Activated gamma-delta T cell treated with anti-CD3 and anti-CD28 coated beads, Interleukin-2, amount 50 U/mL, for 16 hours (primary cell): ENCODE data around the gene MT3.

Experiments used
- DNase-seq: peaks from one replicate; pipeline ENCODE4 v3.0.0-alpha.2; 2020; ENCODE audit warnings: low read depth

Gene MT3

GRCh38 chr16:56589141-56590039 is at the start of gene MT3:
MT3 (plus strand) TSS chr16:56589528; CDS start chr16:56589591, 63 bp downstream.
- DNase-seq: no peak

DNA sequence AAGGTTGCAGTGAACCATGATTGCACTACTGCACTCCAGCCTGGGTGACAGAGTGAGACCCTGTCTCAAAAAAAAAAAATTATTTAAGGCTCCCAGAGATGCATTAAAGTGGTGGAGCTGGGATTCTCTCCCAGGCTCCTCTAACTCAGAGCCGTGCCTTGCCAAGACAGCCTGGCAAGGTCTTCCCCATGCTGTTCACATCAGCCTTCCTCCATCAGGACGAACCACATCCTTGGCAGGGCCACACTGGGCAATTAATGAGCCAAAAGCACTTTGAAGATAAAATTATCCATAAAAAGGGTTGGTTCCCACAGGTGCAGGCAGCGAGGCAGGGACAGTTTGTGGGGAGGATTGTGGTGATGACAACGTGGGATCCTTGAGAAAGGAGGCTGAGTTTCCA is 49.7 kb upstream of the MT3 start:
- DNase-seq: no peak

- DNase-seq: no peak
Measured at GRCh38 chr16:56542039-56542438, 47.3 kb upstream of the MT3 start.

- no peak for DNase-seq
Measured at GRCh38 chr16:56547120-56547948, 42.0 kb upstream of the MT3 start.

- DNase-seq: no peak
Measured at GRCh38 chr16:56547949-56548567, 41.3 kb upstream of the MT3 start.

DNA sequence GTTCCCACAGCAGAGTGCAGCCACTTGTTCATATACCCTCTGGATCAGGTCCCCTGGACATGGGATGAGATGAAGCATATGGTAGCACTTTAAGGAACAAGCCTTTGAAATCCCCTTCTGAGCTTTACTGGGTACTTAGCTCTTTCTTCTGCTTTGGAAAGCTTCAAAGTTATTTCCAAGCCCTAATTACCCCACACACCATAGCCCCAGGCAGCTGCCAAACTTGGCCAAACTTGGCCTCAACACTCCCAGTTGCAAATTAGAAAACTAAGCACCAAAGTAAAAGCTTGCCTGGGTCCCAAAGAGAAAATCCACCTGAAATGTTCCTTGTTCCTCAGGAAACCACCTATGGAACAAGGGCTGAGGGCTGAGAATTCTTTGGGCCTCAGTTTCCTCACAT is 40.2 kb upstream of the MT3 start:
- no peak for DNase-seq

DNA sequence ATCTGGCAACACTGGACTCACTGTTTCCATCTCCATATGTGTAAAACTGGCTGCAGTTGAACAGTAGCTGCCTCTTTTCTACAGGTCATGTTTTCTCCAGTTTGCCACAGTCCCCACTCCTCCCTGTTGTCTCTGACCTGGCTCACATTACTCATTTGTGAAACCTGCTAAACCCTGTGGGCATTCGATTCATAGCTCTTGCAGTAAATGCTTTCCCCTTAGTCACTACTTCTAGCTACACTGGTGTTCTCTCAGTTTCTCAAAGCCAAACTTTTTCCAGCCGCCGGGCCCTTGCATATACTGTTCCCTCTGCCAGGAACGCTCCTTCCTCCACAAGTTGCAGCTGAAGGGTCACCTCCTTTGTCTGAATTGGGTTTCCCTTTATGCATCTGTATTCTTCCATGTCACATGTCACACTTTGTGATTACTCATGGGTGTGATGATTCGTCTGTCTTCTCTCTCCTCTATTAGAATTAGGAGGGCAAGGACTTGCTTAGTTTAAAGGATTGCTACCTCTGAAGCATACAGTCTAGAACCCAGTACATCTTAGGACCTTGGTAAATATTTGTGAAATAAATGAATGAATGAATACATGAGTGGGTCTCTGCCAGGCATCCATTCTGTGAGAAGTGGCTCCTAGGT is 39.5 kb upstream of the MT3 start:
- DNase-seq: no peak

GRCh38 chr16:56551796-56552738 is 37.3 kb upstream of the MT3 start:
- no peak for DNase-seq

- no peak for DNase-seq
Measured at GRCh38 chr16:56554441-56554840, 34.9 kb upstream of the MT3 start.

- no peak for DNase-seq
Measured at GRCh38 chr16:56558024-56558747, 31.1 kb upstream of the MT3 start.

GRCh38 chr16:56559109-56559508 is 30.2 kb upstream of the MT3 start:
- no peak for DNase-seq

GRCh38 chr16:56560447-56560846 is 28.9 kb upstream of the MT3 start:
- DNase-seq: no peak

GRCh38 chr16:56561126-56561525 is 28.2 kb upstream of the MT3 start:
- DNase-seq: no peak

- no peak for DNase-seq
Measured at GRCh38 chr16:56564793-56565477, 24.4 kb upstream of the MT3 start, which contains the start of gene MT4. MT4 (plus strand) TSS chr16:56565073; CDS start chr16:56565129, 56 bp downstream.

GRCh38 chr16:56569971-56570370 is 19.4 kb upstream of the MT3 start:
- DNase-seq: no peak

DNA sequence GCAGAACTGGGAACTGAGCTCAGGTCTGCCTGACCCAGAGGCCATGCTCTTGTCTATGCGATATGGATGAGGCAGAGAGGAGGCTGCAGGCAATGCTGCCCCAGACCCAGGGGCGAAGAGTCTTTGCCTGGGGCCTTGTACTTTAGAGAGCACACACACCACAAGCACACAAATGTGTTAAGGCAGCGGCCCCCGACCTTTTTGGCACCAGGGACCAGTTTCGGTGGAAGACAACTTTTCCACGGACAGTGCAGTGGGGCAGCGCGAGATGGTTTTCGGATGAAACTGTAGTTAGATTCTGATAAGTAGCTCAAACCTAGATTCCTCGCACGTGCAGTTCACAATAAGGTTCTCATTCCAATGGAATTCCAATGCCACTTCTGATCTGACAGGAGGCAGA is 17.8 kb upstream of the MT3 start:
- DNase-seq: no peak

DNA sequence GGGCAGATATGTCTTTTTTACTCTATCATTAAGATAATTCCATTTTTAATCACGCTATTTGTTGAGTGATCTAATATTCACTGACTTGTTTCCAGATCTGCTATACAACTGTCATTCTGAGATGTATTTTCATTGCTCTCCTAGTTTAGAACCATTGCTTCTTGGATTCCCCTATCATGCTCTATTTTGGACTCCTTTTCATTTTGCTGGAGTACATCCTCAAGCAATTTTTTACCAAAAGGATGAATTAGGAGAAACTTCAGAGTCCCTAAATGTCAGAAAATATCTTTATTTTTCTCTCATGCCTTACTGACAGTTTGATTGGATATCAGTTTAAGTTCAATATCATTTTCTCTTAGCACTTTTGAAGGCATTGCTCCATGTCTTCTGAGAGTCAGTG is 14.7 kb upstream of the MT3 start:
- DNase-seq: no peak

DNA sequence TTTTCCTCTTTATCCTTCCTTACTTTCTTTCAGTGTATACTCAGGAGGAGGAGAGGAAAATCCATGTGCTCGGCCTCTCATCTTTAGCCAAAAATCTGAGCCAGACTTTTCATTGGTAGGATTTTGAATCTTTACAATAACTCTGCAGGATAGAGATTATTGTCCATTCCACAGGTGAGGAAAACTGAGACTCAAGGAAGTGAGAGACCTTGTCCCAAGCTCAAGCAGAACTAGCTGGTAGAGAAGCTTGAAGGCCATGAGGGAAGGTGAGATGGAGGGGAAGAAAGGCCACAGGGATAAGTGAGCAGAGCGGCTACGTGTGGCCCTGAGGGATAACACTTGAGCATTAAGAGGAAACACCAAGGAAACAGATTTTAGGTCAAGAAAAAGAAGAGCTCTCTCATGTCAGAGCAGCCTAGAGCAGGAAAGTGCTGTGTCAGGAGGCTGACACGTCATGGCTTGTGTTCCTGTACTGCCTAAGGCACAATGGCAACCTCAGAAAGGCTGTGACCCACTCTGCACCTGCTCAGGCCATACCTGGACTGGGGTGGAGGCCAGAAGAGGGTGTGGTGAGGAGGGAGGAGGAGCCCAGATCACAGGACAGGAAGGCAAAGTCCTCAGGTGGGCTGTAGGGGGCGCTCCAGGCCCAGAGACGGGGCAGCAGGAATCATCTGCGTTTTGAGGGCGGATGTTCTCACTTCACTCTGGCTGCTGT is 12.6 kb upstream of the MT3 start:
- DNase-seq: peak; percentile 71

- no peak for DNase-seq
Measured at GRCh38 chr16:56577300-56577625, 12.1 kb upstream of the MT3 start.
